HepG2 (cell line): ENCODE results near the gene OSBPL2. TPM values are rescaled to one million over a fixed set of nuclear protein-coding genes. Genes with fewer than 3 reads are reported as not detected.
A peak's percentile ranks its signal among the peaks of the same experiment; 100 is the strongest.

Experiments
- BCLAF1 ChIP-seq: fragments of 450-650 bp; IDR thresholded peaks from 2 replicates; pipeline ENCODE4 v1.6.1; 2017; ENCODE audit warnings: mild to moderate bottlenecking
- CCAR2 ChIP-seq: fragments of 200-400 bp; formaldehyde crosslinking; optimal IDR thresholded peaks from 2 replicates; pipeline ENCODE3; 2018; ENCODE audit warnings: low read depth, mild to moderate bottlenecking, low read length, moderate library complexity
- CEBPG ChIP-seq: IDR thresholded peaks from 2 replicates; pipeline ENCODE4 v1.6.1; 2016
- CREB1 ChIP-seq, 2 experiments: fragments of 450-650 bp in 1 of 2; IDR thresholded peaks; 2 replicates each; pipeline ENCODE4 v1.6.1; 2016 to 2017; ENCODE audit warnings: control low read depth in 1 of 2, mild to moderate bottlenecking in 1 of 2, missing compliant biosample characterization in 1 of 2, missing genetic modification characterization in 1 of 2
- EEA1 ChIP-seq: sonication (generic); formaldehyde crosslinking; IDR thresholded peaks from 2 replicates; pipeline ENCODE4 v1.5.1; 2020; ENCODE audit warnings: mild to moderate bottlenecking, missing genetic modification reagents, borderline replicate concordance
- IKZF4 ChIP-seq: sonication (generic); formaldehyde crosslinking; IDR thresholded peaks from 2 replicates; pipeline ENCODE4 v1.5.1; 2020; ENCODE audit warnings: borderline replicate concordance, mild to moderate bottlenecking, low read depth, missing genetic modification reagents; ENCODE audit errors: not compliant biosample characterization
- MIER2 ChIP-seq: IDR thresholded peaks from 2 replicates; pipeline ENCODE4 v1.6.1; 2016; ENCODE audit warnings: missing biosample characterization, missing genetic modification reagents
- MYPOP ChIP-seq: sonication (generic); formaldehyde crosslinking; IDR thresholded peaks from 2 replicates; pipeline ENCODE4 v1.8.1; 2023; ENCODE audit warnings: mild to moderate bottlenecking, moderate library complexity, missing genetic modification reagents
- NCOA1 ChIP-seq: sonication (generic); formaldehyde crosslinking; IDR thresholded peaks from 2 replicates; pipeline ENCODE4 v1.9.0; 2021; ENCODE audit warnings: missing genetic modification reagents
- PCBP2 ChIP-seq: fragments of 200-400 bp; formaldehyde crosslinking; optimal IDR thresholded peaks from 2 replicates; pipeline ENCODE3; 2018; ENCODE audit warnings: low read length, low read depth; ENCODE audit not compliant: poor library complexity, severe bottlenecking
- RBM39 ChIP-seq: fragments of 200-400 bp; formaldehyde crosslinking; IDR thresholded peaks from one replicate; pipeline ENCODE4 v1.6.1; 2018; ENCODE audit warnings: antibody characterized with exemption, mild to moderate bottlenecking, low read depth, low read length; ENCODE audit not compliant: poor library complexity, severe bottlenecking
- ZNF281 ChIP-seq: sonication (generic); formaldehyde crosslinking; IDR thresholded peaks from 2 replicates; pipeline ENCODE4 v1.4.0; 2020; ENCODE audit warnings: missing genetic modification reagents, borderline replicate concordance
- ZNF296 ChIP-seq: sonication (generic); formaldehyde crosslinking; conservative IDR thresholded peaks from 2 replicates; pipeline ENCODE4 v1.5.0; 2020; ENCODE audit warnings: mild to moderate bottlenecking, missing genetic modification reagents
- ZNF30 ChIP-seq: sonication (generic); formaldehyde crosslinking; IDR thresholded peaks from 2 replicates; pipeline ENCODE4 v1.5.0; 2020; ENCODE audit warnings: mild to moderate bottlenecking, missing genetic modification reagents
- ZNF432 ChIP-seq: sonication (generic); formaldehyde crosslinking; IDR thresholded peaks from 2 replicates; pipeline ENCODE4 v1.5.0; 2020; ENCODE audit warnings: missing genetic modification reagents, mild to moderate bottlenecking, borderline replicate concordance
- ZNF44 ChIP-seq: sonication (generic); formaldehyde crosslinking; IDR thresholded peaks from 2 replicates; pipeline ENCODE4 v1.5.1; 2020; ENCODE audit warnings: mild to moderate bottlenecking, missing genetic modification reagents
- ZNF558 ChIP-seq: sonication (generic); formaldehyde crosslinking; IDR thresholded peaks from 2 replicates; pipeline ENCODE4 v1.9.0; 2022; ENCODE audit warnings: mild to moderate bottlenecking, missing genetic modification reagents, borderline replicate concordance
- ZNF800 ChIP-seq: sonication (generic); formaldehyde crosslinking; IDR thresholded peaks from 2 replicates; pipeline ENCODE4 v1.4.0; 2020; ENCODE audit warnings: missing genetic modification reagents
- polyA plus RNA-seq, 8 experiments: library from polyadenylated mRNA; depleted of rRNA in 3 of 8; stranded (reverse) in 7 of 8; unstranded in 1 of 8; fragments of >200 nt; fragmentation: Illumina TruSeq in 4 of 8; extraction: Trizol in 4 of 8; gene quantifications; 2 replicates each; pipeline versions ENCODE4 v1.2.1 to v1.2.3, GENCODE V29; 2011 to 2016; ENCODE audit warnings: low read depth in 4 of 8, missing spikeins in 1 of 8, mixed read lengths in 1 of 8; ENCODE audit not compliant: insufficient read depth in 1 of 8
- total RNA-seq, 5 experiments: library from RNA; depleted of rRNA; stranded (reverse); fragments of >200 nt; fragmentation: Illumina TruSeq; extraction: Trizol; gene quantifications; 2 replicates each; pipeline ENCODE4 v1.2.3, GENCODE V29; 2016; ENCODE audit warnings: low read depth in 1 of 5

OSBPL2 gene
- total and polyA plus RNA-seq, 2 of the 13 experiments (the other 11 are each of a cell fraction or from before 2014, with no cell fraction given), result 18.5 to 37.4 TPM

- TF ChIP-seq NCOA1 (CRISPR knock-in tag), result 0 out of 2 replicates have a peak, but pooled peaks have one; percentile 55
- no peak for TF ChIP-seq IKZF4
- no peak for TF ChIP-seq ZNF281
- no peak for TF ChIP-seq ZNF44 (CRISPR knock-in tag)
- no peak for TF ChIP-seq MYPOP (CRISPR knock-in tag)
- peak; percentile 52; the same call in 1 of the 2 replicates for TF ChIP-seq ZNF558 (CRISPR knock-in tag)
- no peak for TF ChIP-seq ZNF432 (CRISPR knock-in tag)
- TF ChIP-seq ZNF30 (CRISPR knock-in tag), result 0 out of 2 replicates have a peak, but pooled peaks have one; percentile 42
- TF ChIP-seq CCAR2, result no peak
- no peak for TF ChIP-seq EEA1 (CRISPR knock-in tag)
- no peak for TF ChIP-seq CEBPG (CRISPR knock-in tag)
- TF ChIP-seq MIER2 (CRISPR knock-in tag), result no peak
- no peak for TF ChIP-seq RBM39
- no peak for TF ChIP-seq CREB1 (IDR thresholded peaks at IDR 0.05)
- no peak for TF ChIP-seq CREB1 (CRISPR knock-in tag; IDR thresholded peaks at IDR 0.05)
- no peak for TF ChIP-seq ZNF296 (CRISPR knock-in tag)
- no peak for TF ChIP-seq PCBP2
- no peak for TF ChIP-seq BCLAF1
- no peak for TF ChIP-seq ZNF800 (CRISPR knock-in tag)
Measured at GRCh38 chr20:62238569-62239277, 402 bp downstream of the OSBPL2 start (continued).
